GOT3 (cell line): ENCODE results near the gene SLC36A3.
"Not testable (repeated sequence)": the region's sequence is repeated elsewhere in the genome, so short reads cannot be mapped to it uniquely, and the experiment has no call there.

ENCODE experiments used
- DNase-seq: peaks from one replicate; lab custom pipeline; 2025; ENCODE audit warnings: mixed read lengths; lab: John Stamatoyannopoulos, UW

SLC36A3 gene

GRCh38 chr5:151258816-151259215 lies 44.8 kb downstream of the SLC36A3 start:
- no peak for DNase-seq

- DNase-seq, result no peak
Measured at GRCh38 chr5:151258201-151258611, 45.4 kb downstream of the SLC36A3 start.

- no peak for DNase-seq
Measured at GRCh38 chr5:151257731-151258181, 45.8 kb downstream of the SLC36A3 start.

- no peak for DNase-seq
Measured at GRCh38 chr5:151255621-151256286, 47.8 kb downstream of the SLC36A3 start.

- DNase-seq, result not testable (repeated sequence)
Measured at GRCh38 chr5:151254990-151255389, 48.6 kb downstream of the SLC36A3 start.

GRCh38 chr5:151254556-151254955 lies 49.0 kb downstream of the SLC36A3 start:
- DNase-seq, result no peak

- DNase-seq, result no peak
Measured at GRCh38 chr5:151253605-151253950, 50.0 kb downstream of the SLC36A3 start.

GRCh38 chr5:151252762-151253604 lies 50.6 kb downstream of the SLC36A3 start, which contains the start of gene GM2A:
TSS of gene GM2A (plus strand) at chr5:151253185. CDS start at chr5:151253217, 32 bp downstream.
- DNase-seq, result peak; percentile 99

- DNase-seq, result no peak
Measured at GRCh38 chr5:151251621-151252020, 51.9 kb downstream of the SLC36A3 start.

GRCh38 chr5:151251001-151251551 lies 52.5 kb downstream of the SLC36A3 start:
- DNase-seq, result no peak

- DNase-seq, result no peak
Measured at GRCh38 chr5:151250346-151251000, 53.1 kb downstream of the SLC36A3 start.

- no peak for DNase-seq
Measured at GRCh38 chr5:151249281-151249680, 54.3 kb downstream of the SLC36A3 start.

GRCh38 chr5:151248651-151249050 lies 54.9 kb downstream of the SLC36A3 start:
- DNase-seq, result no peak

GRCh38 chr5:151245680-151246219 lies 57.8 kb downstream of the SLC36A3 start:
- no peak for DNase-seq

- no peak for DNase-seq
Measured at GRCh38 chr5:151244206-151244605, 59.4 kb downstream of the SLC36A3 start.

GRCh38 chr5:151243564-151243963 lies 60.0 kb downstream of the SLC36A3 start:
- no peak for DNase-seq

GRCh38 chr5:151243127-151243526 lies 60.4 kb downstream of the SLC36A3 start:
- DNase-seq, result no peak

GRCh38 chr5:151240924-151241635 lies 62.5 kb downstream of the SLC36A3 start:
- no peak for DNase-seq

GRCh38 chr5:151240268-151240835 lies 63.2 kb downstream of the SLC36A3 start:
- not testable (repeated sequence) for DNase-seq

GRCh38 chr5:151239237-151239861 lies 64.2 kb downstream of the SLC36A3 start:
- peak; percentile 27 for DNase-seq
